Measurements from ENCODE around the gene MIAT. TPM values are rescaled to one million over a fixed set of nuclear protein-coding genes. Genes with fewer than 3 reads are reported as not detected.
"Not testable (repeated sequence)": the region's sequence is repeated elsewhere in the genome, so short reads cannot be mapped to it uniquely, and the experiment has no call there.

MIAT gene
- total RNA-seq, 1 donor, result 1.3 TPM

- H3K4me3 ChIP-seq (ENCODE audit: low read depth, low read length), result no peak overlapping the region
- no peak for TF ChIP-seq CTCF (IDR thresholded peaks at IDR 0.05; ENCODE audit: insufficient read depth, low read depth, low read length)
- peak; percentile 36 for DNase-seq (ENCODE audit: low read depth)
These were observed 45.8 kb downstream of the MIAT start for GRCh38 chr22:26702906-26703830.

GRCh38 chr22:26705379-26705778 lies 48.0 kb downstream of the MIAT start:
- H3K4me3 ChIP-seq (ENCODE audit: low read depth, low read length); DNase-seq (ENCODE audit: low read depth): not testable (repeated sequence)

- no peak overlapping the region for H3K4me3 ChIP-seq (ENCODE audit: low read depth, low read length)
- DNase-seq (ENCODE audit: low read depth), result no peak
- TF ChIP-seq CTCF (IDR thresholded peaks at IDR 0.05; ENCODE audit: insufficient read depth, low read depth, low read length), result no peak
These were observed 49.7 kb downstream of the MIAT start for GRCh38 chr22:26707090-26707489.

- TF ChIP-seq CTCF (IDR thresholded peaks at IDR 0.05; ENCODE audit: insufficient read depth, low read depth, low read length), result no peak
- no peak for DNase-seq (ENCODE audit: low read depth)
- no peak overlapping the region for H3K4me3 ChIP-seq (ENCODE audit: low read depth, low read length)
These were observed 50.2 kb downstream of the MIAT start for GRCh38 chr22:26707581-26707980.

GRCh38 chr22:26708256-26709009 lies 51.0 kb downstream of the MIAT start:
- no peak for DNase-seq (ENCODE audit: low read depth)
- no peak for TF ChIP-seq CTCF (IDR thresholded peaks at IDR 0.05; ENCODE audit: insufficient read depth, low read depth, low read length)
- H3K4me3 ChIP-seq (ENCODE audit: low read depth, low read length), result no peak overlapping the region

- H3K4me3 ChIP-seq (ENCODE audit: low read depth, low read length), result no peak overlapping the region
- DNase-seq (ENCODE audit: low read depth), result peak; percentile 72
- no peak for TF ChIP-seq CTCF (IDR thresholded peaks at IDR 0.05; ENCODE audit: insufficient read depth, low read depth, low read length)
These were observed 52.4 kb downstream of the MIAT start for GRCh38 chr22:26709617-26710390.

Data from fibroblast of villous mesenchyme (primary cell).